HG03558 (cell line): ENCODE data around the gene MFN2.
"Not testable (repeated sequence)": the region's sequence is repeated elsewhere in the genome, so short reads cannot be mapped to it uniquely, and the experiment has no call there.

ENCODE experiments used
- ATAC-seq: cut with Tn5 transposase; IDR thresholded peaks from one replicate; pipeline ENCODE4 v1.9.1; 2021; ENCODE audit warnings: moderate number of reproducible peaks; ENCODE audit not compliant: unreplicated experiment; ENCODE audit errors: extremely low read depth

The MFN2 gene

DNA sequence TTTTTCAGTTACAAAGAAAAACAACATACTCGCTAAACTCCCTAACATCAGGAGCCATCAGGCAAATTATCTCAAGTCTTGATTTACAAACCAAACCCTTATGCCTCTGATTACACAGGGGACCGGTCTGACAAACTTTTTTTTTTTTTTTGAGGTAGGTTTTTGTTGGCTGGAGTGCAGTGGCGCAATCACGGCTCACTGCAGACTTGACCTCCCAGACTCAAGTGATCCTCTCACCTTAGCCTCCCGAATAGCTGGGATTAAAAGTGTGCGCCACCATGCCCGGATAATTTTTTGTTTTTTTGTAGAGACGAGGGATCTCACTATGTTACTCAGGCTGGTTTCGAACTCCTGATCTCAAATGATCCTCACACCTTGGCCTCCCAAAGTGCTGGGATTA lies 35.3 kb downstream of the MFN2 start:
- ATAC-seq = no peak

DNA sequence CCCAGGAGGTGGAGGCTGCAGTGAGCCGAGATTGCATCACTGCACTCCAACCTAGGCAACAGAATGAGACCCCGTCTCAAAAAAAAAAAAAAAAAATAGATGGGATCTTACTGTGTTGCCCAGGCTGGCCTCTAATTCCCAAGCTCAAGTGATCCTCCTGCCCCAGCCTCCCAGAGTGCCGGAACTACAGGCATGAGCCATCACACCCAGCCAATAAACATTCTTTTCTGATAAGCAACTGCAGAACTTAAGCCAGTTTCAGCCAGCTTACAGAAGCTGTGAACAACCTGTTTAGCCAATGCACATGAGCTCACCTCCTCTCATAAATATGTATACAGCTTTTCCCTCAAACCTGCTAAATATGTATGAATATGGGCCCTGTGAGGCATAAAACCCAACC lies 35.9 kb downstream of the MFN2 start:
- no peak for ATAC-seq

DNA sequence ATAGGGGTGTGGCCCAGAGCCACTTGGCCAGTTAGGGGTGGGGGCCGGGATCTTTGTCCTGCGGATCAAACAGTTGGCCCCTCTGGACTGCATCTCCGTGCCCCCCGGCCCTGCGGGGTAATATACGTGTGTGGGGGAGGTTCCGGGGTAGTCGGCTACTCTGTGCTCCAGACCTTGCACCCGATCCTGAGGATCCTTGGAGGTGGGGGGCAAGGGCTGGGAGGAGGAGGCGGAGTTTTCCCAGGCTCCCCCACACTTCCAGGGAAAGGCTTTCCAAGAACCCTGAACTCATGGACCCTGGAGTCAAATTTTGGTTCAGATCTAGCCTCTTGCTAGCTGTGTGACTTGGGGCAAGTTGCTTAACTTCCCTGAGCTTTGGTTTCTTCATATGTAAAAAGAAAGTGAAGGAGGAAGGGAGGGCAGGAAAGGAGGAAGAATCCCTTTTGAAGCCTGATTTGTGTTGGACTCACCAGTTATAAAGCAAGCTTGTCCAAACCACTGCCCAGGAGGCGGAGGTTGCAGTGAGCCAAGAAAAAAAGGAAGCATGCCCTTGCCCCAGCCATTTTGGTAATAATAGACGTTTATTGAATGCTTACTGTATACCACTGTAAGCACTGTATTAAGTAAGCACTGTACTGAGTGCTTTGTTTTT lies 39.7 kb downstream of the MFN2 start:
- no peak for ATAC-seq

DNA sequence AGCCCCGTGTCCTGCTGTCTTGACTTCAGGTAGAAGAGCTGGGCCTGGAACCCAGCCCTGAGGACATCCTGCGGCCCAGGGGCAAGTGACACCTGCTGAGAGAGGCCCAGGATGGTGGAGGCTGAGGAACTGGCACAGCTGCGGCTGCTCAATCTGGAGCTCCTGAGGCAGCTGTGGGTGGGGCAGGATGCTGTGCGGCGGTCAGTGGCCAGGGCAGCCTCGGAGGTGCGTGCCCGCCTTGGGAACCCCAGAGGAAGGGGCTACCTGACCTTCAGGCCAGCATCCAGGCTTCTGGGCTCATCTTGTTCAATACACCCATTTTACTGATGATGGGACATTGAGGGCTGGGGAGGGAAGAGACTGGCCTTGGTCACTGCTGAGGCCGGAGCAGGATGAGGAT lies 41.4 kb downstream of the MFN2 start:
- no peak for ATAC-seq

DNA sequence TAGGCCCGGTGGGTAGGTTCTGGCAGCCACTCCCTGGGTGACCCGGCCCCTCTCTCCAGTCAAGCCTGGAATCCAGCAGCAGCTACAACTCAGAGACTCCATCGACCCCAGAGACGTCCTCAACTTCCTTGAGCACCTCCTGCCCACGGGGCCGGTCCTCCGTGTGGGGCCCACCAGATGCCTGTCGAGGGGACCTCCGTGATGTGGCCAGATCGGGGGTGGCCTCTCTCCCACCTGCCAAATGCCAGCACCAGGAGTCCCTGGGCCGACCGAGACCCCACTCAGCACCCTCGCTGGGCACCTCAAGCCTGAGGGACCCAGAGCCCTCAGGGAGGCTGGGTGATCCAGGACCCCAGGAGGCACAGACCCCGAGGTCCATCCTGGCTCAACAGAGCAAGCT lies 41.8 kb downstream of the MFN2 start:
- no peak for ATAC-seq

DNA sequence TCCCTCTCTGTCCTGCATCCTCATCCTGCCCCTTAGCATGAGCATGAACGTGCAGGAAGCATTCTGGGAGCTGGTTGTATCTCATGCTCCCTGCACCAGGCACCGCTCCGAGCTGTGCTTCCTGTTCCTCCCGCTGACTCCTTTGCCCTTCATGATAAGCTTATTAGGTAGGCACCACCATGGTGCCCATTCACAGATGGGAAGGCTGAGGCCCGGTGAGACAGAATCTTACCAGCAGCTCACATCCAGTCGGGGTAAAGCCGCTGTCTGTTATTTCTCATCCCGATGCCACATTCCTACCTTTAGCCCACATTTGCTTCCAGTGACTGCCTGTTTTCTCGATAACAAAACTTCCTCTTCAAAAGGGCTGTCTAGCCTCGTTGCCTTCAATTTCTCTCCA lies 46.3 kb downstream of the MFN2 start:
- no peak for ATAC-seq

DNA sequence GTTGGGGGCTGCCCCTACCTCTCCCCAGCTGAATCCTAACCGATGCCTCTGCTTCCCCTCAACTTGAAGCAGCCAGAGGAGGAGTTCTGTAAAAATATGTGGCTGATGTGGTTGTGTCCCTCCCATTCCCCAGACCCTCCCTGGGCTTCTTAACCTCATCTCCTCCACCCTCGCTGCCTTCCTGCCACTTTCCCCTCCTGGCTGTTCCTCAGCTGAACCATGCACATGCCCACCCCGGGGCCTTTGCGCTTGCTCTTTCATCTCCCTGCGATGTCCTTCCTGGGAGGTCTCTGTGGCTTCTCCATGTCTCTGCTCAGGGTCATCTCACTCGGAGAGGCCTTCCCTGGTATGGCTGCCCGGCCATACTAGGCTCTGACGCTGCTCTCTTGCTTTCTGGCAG lies 48.0 kb downstream of the MFN2 start:
- no peak for ATAC-seq

DNA sequence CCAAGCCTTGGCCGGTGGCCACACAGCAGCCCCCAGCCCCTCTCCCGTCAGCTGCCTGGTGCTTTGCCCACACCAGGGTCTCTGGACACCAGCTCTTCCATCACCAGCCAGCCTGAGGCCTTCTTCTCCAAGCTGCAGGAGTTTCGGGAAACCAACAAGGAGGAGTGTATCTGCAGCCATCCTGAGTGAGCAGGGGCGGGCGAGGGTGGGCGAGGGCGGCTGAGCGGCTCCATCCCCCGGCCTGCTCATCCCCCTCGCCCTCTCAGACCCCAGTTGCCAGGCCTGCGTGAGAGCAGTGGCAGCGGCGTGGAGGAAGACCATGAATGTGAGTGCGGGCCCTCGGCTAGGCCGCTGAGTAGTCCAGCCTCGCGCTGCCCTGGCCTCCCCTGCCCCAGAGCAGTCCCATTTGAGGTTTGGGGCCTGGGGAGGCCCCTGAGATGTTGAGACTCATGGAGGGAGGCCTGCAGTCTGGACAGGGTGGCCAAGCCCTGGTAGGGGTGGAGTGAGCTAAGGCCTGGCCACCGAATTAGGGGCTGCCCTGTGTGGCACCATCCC lies 48.8 kb downstream of the MFN2 start:
- no peak for ATAC-seq

DNA sequence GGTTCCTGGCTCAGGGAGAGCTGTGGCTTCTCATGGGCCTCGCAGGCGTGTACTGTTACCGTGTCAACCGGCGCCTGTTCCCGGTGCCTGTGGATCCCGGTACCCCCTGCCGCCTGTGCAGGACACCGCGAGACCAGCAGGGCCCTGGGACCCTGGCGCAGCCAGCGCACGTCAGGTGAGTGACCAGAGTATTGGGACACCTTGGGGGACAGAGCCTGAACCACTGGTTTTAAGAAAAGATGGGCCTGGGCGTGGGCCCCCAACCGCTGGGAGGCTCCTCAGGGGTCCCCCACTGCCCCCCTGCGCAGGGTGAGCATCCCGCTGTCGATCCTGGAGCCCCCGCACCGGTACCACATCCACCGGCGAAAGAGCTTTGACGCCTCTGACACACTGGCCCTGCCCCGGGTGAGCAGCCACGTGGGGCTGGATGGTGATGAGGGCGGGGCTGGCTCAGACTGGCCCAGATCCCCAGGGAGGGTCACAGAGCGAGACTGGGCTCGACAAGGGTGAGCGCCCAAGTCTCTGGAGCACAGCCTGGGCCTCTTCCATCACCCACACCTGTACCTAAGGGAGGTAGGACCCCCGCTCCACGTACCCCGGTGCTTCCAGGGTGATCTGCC lies 49.6 kb downstream of the MFN2 start:
- no peak for ATAC-seq

DNA sequence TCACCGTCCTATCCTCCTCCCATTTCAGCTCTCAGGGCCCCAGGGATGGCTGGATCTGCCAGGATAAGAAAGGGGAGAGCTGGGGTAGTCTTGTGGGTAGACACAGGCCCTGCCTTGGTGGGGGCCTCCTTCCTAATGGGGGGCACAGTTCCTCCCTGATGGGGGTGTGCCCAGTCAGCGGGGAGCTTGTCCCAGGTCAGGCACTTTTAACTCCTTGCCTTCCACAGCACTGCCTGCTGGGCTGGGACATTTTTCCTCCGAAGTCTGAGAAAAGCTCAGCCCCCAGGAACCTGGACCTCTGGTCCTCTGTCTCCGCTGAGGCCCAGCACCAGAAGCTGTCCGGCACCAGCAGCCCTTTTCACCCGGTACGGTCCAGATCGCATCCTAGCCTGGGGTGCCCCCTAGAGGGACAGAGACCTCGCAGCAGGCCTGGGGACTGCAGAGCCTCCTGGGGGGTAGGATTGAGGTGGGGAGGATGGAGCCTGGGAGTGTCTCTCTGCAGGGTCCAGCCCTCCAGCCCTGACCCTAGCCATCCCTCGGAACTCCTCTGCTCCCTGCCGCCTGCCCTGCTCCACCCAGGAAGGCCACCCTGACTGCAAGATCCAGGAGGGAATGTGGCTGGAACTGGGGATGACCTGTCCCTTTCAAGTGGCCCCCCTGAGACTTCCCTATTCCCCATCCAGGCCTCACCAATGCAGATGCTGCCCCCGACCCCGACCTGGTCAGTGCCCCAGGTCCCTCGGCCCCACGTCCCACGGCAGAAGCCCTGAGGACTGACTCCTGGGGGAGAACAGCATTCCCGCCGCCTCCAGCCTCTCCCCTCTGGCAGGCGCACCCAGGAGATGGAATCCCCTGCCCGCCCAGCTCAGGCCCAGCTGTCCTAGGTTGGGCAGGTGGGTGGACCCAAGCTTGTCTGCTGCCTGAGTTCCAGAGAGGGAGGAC lies 51.1 kb downstream of the MFN2 start:
- ATAC-seq = no peak

DNA sequence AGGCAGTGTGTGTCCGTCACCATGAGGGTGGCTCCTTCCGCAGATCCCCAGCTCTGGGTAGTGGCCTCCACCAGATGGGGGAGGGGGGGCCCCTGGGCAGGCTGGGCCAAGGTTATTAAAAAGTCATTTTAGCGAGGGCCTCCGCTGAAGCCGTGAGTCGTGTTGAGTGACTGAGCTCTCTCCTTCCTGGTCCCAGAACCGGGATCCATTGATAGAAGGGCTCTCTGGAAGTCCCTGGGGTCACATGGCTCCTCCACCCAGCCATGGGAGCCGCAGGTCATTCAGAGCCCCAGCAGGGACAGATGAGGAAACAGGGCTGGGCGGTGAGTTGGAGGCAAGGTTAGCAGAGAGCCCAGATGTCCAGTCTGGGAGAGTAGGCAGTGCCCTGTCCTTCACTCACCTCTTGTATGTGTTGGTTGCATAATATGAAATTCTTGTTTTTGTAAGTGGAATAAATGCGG lies 51.9 kb downstream of the MFN2 start:
- ATAC-seq = no peak

DNA sequence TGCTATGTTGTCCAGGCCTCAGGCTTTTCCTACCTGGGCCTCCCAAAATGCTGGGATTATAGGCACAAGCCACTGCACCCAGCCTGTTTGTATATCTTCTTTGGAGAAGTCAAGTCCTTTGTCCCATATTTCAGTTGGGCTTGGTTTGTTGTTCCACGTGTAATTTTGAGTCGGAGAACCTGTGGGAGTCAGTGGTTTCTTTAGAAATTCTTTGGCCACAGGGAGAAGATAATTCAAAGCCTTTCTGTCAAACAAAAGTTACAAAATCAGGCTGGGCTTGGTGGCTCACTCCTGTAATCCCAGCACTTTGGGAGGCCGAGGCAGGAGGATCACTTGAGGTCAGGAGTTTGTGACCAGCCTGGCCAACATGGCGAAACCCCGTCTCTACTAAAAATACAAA lies 53.2 kb downstream of the MFN2 start:
- not testable (repeated sequence) for ATAC-seq

DNA sequence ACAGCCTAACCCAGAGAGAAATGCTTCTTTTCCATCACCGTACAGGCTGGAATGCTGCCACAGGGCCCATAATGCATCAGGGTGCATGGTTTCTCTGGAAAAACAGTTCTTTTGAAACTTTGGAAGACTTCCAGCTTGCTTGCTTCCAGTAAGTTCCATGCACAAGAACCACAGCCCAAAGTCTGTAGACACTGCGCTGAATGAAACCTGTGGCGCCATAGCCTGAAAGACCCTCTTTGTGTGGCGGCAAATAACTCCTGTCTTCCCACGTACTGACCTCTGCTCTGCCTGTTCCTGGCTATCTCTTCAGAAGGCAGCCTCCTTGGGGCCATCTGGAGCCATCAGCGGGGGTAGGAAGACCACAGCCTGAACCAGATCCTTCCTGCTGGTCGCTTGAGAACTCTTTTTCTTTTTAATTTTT lies 54.1 kb downstream of the MFN2 start:
- ATAC-seq = no peak

DNA sequence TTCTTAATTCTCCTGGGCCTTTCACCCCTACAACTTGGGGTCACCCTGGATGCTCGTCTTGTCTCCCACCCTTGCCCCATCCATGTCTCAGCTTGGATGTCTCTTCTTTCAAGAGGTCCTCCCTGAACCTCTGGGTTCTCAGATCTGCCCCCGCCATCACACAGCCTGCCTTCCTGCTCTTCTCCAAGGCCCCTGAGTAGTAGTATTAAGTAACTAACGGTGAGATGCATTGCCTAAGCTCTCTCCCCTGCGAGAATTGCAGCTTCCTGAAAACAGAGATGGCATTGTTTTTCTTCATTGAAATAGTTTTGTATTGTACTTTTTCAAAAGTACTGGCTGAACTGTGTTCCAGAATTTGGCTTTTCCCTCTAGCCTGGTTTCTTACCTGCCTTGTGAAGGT lies 55.1 kb downstream of the MFN2 start:
- ATAC-seq = no peak

DNA sequence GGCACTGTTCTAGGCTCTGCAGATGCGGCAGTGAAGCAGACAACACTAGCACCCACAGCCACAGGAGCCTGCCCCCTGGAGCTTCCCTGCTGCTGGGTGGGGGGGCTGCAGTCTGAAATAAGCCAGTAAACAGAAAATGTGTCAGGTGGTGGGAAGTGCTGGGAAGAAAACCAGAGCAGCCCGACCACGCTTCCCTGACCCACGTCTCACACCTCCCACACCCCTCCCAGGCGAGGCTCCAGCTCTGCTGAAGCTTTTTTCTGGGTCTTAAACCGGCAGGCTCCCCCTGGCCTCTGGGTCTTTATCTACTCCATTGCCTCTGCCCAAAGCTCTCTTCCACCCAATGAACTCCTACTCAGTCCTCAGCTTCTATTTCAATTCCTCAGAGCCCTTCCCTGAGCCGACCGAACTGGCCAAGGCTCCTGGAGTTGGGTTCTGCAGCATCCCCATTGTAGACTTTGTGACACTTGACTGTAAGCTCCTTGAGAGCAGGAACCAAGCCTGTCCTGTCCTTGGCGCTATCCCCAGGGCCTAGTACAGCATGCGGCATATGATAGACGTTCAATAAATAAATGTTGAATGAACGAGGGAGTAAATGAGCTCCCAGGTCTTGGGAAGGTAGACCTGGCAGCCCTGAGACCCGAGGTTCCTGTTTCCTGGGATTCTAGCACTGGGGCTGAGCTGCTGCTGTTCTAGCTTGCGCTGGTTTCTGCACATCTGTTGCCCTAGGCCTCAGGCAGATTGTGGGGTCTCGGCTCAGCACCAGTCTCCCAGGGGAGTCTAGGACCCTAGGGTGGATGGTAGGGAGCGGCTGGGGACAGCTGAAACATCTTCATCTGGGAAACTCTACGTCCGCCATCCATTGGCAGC lies 57.5 kb downstream of the MFN2 start:
- ATAC-seq = no peak

DNA sequence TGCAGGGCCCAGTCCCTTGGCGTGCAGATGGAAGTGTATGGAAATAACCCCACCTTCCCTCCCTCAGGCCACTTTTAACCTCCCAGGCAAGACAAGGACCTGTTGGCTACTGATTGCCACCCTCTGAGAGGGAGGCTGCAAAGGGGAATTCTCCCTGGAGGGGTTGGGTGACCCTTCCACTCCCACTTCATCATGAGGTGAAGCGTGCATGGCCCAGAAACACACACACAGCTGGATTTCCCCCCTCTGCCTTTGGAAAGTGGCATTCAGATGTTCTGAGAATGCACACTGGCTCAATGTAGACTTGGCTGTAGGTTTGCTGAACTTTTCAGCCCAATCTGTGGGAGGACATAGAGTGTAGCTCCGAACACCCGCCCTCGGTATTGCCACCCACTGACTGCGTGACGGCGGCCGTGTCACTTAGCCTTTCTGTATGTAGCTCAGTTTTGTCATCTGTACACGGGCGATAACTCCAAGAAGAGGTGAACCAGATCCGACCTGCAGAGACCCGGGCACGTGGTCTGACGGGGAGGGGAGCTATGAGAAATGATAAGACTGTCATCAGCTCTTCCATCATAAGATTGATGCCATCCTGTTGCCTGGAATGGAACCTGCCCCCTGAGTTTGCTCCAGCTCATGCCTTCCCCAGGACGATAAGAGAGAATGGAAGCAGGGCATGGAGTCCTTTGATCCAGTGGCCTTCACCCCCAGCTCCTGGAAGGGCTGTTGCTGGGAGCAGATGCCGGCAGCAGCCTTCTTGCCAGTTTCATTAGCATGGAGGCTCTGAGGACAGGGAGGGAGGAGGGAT lies 58.3 kb downstream of the MFN2 start:
- ATAC-seq = no peak

DNA sequence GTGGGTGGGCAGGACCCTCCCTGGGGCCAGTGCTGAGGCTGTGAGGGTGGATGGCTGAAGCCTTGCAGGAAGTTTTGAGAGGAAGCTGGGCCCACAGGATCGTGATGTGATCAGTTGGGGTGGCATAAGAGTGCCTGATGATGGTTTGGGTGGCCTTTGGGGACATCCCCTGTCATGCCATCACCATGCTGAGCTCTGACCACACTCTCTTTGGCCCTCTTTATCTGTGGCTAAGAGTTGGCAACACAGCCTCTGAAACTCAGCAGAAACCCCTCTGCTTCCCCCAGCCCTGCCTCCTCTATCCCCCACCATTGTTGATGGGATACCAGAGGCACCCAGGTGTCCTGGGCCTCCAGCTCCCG lies 58.9 kb downstream of the MFN2 start:
- no peak for ATAC-seq

DNA sequence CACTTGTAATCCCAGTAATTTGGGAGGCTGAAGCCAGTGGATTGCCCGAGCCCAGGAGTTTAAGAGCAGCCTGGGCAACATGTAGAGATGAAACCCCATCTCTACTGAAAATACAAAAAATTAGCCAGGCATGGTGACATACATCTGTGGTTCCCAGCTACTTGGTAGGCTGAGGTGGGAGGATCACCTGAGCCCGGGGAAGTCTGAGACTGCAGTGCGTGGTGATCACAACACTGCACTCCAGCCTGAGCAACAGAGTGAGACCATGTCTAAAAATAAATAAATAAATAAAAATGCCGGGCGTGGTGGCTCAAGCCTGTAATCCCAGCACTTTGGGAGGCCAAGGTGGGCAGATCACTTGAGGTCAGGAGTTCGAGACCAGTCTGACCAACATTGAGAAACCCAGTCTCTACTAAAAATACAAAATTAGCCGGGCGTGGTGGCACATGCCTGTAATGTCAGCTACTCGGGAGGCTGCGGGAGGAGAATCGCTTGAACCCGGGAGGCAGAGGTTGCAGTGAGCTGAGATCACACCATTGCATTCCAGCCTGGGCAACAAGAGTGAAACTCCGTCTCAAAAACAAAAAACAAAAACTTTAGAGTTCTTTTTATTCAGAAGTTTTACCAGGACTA lies 59.7 kb downstream of the MFN2 start:
- ATAC-seq = not testable (repeated sequence)
